Fibroblast of the aortic adventitia (primary cell): ENCODE data around the gene ISG20L2. TPM values are rescaled to one million over a fixed set of nuclear protein-coding genes. Genes with fewer than 3 reads are reported as not detected.

Experiments
- DNase-seq: peaks from one replicate; pipeline ENCODE4 v3.0.0-alpha.2; 2010; ENCODE audit warnings: low read depth
- H3K4me3 ChIP-seq: 2 replicates; pipeline ENCODE4 v1.5.1; 2011; ENCODE audit warnings: low read depth, mild to moderate bottlenecking, control low read depth, low read length, moderate library complexity
- total RNA-seq: library from RNA; depleted of rRNA; stranded (reverse); fragments of >200 nt; gene quantifications from 2 replicates; pipeline ENCODE4 v1.2.3, GENCODE V29; 2012; ENCODE audit warnings: low replicate concordance
- TF ChIP-seq, protein P1 (sequence below): IDR thresholded peaks from 2 replicates; pipeline ENCODE4 v1.5.1; 2011; ENCODE audit warnings: mild to moderate bottlenecking, low read length, control low read depth, inconsistent platforms; ENCODE audit not compliant: insufficient read depth

The ISG20L2 gene
- total RNA-seq, 1 donor: 27.4 TPM

DNA sequence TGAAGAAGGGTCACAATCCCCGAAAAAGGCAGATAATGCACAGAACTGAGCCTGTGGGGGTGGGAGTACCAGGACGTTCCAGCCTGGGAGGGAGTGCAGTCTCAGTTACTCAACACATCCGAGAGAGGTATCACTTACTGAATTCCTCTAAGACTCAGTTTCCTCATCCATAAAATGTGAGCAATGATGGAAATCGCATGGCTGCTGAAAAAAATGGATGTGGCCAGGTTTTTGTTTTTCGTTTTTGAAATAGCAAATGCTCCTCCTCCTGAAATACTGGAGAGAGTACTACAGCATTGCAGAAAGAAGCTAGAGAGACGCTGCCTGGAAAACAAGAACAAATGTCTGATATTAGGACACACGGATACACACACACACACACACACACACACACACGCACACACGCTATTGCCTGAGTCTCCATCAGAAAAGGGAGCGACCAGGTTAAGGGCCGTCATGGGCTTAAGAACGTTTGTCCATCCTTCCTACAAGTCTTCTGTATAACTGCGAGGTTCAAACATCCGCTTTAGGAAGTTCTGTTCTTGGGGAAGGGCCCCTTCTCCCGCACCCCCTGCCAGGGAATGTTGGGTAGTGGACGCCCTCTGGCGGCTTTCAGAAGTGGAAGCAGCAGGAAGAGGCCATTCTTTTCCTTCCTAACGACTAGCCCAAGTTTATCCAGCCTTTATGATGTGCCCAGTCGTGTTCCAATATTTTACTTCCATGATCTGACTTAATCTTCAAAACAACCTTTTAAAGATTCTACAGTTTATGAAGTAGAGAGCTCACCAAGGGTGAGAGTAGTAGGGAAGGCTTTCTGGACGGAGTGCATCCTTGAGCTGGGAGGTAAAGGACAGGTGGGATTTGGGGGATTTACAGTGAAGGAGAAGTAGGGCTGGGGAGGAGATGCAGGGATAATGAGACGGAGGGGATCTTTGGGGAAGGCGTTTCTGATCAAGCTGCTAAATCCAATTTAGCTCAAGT is 50.7 kb downstream of the ISG20L2 start:
- H3K4me3 ChIP-seq: peak overlapping the region; percentile 64
- peak; percentile 92 for DNase-seq
- TF ChIP-seq, protein P1, sequence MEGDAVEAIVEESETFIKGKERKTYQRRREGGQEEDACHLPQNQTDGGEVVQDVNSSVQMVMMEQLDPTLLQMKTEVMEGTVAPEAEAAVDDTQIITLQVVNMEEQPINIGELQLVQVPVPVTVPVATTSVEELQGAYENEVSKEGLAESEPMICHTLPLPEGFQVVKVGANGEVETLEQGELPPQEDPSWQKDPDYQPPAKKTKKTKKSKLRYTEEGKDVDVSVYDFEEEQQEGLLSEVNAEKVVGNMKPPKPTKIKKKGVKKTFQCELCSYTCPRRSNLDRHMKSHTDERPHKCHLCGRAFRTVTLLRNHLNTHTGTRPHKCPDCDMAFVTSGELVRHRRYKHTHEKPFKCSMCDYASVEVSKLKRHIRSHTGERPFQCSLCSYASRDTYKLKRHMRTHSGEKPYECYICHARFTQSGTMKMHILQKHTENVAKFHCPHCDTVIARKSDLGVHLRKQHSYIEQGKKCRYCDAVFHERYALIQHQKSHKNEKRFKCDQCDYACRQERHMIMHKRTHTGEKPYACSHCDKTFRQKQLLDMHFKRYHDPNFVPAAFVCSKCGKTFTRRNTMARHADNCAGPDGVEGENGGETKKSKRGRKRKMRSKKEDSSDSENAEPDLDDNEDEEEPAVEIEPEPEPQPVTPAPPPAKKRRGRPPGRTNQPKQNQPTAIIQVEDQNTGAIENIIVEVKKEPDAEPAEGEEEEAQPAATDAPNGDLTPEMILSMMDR: peak; percentile 86

GRCh38 chr1:156676820-156677615 is 51.5 kb downstream of the ISG20L2 start, which contains the start of gene NES:
Gene NES, minus strand, starts transcription at chr1:156677407. Its CDS starts 143 bp downstream, at chr1:156677264.
- DNase-seq: peak; percentile 65
- TF ChIP-seq, protein P1: no peak
- H3K4me3 ChIP-seq: peak within 1 kb of the TSS; percentile 64

DNA sequence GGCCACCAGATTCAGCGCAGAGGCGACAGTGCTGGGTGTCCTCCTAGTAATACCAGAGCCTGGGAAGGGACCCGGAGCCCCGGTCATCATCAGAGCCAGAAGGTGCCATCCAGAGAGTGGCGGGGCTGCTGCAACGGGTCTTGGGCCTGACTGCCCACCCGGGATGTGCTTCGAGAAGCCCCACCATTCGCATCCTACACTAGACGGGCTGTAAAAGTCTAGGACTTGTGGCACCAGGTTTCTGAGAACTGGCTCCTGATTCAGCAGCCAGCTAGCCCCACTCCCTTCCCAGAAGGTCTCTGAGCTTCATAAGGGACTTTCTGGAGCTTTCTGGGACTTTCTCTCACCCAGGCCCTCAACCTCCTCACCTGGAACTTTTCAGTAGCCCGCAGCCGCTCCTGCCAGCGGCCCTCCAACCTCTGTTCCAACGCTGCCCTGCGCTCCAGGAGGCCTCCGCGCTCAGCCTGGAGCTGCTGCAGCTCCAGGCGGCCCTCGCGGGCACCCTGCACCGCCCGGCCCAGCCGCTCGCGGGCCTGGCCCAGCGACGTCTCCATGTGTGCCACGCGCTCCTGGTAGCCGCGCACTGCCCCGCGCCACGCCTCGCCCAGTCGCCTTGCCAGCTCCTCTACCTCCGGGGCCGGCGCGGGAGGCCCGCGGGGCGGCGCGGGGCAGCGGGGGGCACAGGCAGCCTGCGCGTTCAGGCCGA is 52.3 kb downstream of the ISG20L2 start:
- peak overlapping the region; percentile 64 for H3K4me3 ChIP-seq
- DNase-seq: no peak
- TF ChIP-seq, protein P1: no peak

DNA sequence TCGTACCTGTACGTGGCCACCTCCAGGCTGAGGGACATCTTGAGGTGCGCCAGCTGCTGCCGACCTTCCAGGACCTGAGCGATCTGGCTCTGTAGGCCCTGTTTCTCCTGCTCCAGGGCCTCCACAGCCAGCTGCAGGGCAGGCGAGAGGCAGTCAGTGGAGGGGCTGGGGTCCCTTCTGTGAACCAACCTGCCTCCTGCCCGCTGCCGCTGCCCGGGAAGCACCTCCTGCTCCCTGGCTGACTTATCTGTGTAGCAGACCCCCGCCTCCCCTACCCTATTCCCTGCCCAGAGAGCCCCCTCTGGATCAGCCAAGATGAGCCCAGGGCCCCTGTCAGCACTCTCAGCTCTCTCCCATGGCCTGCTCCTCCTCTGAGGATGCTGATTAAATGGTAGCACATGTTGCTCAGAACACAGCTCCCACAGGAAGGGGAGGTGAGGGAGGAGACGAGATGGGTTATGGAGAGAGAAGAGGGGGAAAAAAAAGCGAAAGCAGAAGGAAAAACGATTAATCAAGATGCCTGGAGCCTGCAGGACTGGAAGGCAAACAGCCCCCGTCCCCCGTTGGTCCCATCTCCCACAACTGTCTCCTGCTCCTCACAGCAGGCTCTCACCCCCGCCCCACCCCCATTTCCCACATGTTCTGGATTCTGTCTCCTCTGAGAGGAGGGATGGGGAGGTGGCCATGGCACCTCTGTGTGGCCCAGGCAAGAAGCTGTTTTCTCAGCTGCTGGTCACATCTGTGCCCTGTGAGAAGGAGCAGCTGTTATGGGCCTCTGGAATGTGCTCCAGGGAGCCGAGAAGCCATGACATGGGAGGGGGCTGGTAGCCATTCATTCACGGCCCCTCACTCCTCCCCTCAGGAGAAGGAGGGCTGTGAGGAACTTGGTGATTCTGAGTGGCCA is 53.1 kb downstream of the ISG20L2 start:
- H3K4me3 ChIP-seq: peak overlapping the region; percentile 64
- TF ChIP-seq, protein P1: no peak
- DNase-seq: no peak

- TF ChIP-seq, protein P1: no peak
- DNase-seq: no peak
- no peak overlapping the region for H3K4me3 ChIP-seq
These were observed 55.0 kb downstream of the ISG20L2 start for GRCh38 chr1:156673387-156674121.

Other genes starting within 250 kb of the ISG20L2 start
- gene MEF2D, start 228.0 kb downstream of the ISG20L2 start, total RNA-seq: 6.0 and 11.6 TPM in 2 replicates
- gene IQGAP3, start 156.2 kb downstream of the ISG20L2 start, total RNA-seq: 0.41 and 28.7 TPM in 2 replicates
- not detected in 2 replicates for gene TTC24, start 149.0 kb downstream of the ISG20L2 start, total RNA-seq
- gene NAXE, start 137.0 kb downstream of the ISG20L2 start, total RNA-seq: 22.7 and 64.2 TPM in 2 replicates
- 12.2 and 18.9 TPM in 2 replicates for gene GPATCH4, start 127.3 kb downstream of the ISG20L2 start, total RNA-seq
- gene HAPLN2, start 109.4 kb downstream of the ISG20L2 start, total RNA-seq: not detected in 2 replicates
- gene BCAN, start 86.6 kb downstream of the ISG20L2 start, total RNA-seq: not detected in 2 replicates
- 44.5 and 83.0 TPM in 2 replicates for gene NES, start 51.4 kb downstream of the ISG20L2 start, total RNA-seq
- 62.7 and 68.9 TPM in 2 replicates for gene CRABP2, start 23.2 kb downstream of the ISG20L2 start, total RNA-seq
- 4.1 and 10.9 TPM in 2 replicates for gene METTL25B, start 297 bp downstream of the ISG20L2 start, total RNA-seq
- 19.0 and 42.8 TPM in 2 replicates for gene MRPL24, start 12.3 kb upstream of the ISG20L2 start, total RNA-seq
- gene HDGF, start 22.9 kb upstream of the ISG20L2 start, total RNA-seq: 146 and 299 TPM in 2 replicates
- gene PRCC, start 38.8 kb upstream of the ISG20L2 start, total RNA-seq: 28.3 and 33.8 TPM in 2 replicates
- gene SH2D2A, start 88.1 kb upstream of the ISG20L2 start, total RNA-seq: not detected in 2 replicates
- 0.08 TPM in 1 of 2 replicates, not detected in the other for gene INSRR, start 130.4 kb upstream of the ISG20L2 start, total RNA-seq
- 0.09 TPM in 1 of 2 replicates, not detected in the other for gene NTRK1, start 132.1 kb upstream of the ISG20L2 start, total RNA-seq
- 4.8 and 10.8 TPM in 2 replicates for gene PEAR1, start 165.0 kb upstream of the ISG20L2 start, total RNA-seq
- 0.09 TPM in 1 of 2 replicates, not detected in the other for gene LRRC71, start 191.9 kb upstream of the ISG20L2 start, total RNA-seq